Measurements from ENCODE around the gene OR6K3.

- TF ChIP-seq, protein P1, sequence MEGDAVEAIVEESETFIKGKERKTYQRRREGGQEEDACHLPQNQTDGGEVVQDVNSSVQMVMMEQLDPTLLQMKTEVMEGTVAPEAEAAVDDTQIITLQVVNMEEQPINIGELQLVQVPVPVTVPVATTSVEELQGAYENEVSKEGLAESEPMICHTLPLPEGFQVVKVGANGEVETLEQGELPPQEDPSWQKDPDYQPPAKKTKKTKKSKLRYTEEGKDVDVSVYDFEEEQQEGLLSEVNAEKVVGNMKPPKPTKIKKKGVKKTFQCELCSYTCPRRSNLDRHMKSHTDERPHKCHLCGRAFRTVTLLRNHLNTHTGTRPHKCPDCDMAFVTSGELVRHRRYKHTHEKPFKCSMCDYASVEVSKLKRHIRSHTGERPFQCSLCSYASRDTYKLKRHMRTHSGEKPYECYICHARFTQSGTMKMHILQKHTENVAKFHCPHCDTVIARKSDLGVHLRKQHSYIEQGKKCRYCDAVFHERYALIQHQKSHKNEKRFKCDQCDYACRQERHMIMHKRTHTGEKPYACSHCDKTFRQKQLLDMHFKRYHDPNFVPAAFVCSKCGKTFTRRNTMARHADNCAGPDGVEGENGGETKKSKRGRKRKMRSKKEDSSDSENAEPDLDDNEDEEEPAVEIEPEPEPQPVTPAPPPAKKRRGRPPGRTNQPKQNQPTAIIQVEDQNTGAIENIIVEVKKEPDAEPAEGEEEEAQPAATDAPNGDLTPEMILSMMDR (IDR thresholded peaks at IDR 0.05): no peak
- TF ChIP-seq POLR2A (IDR thresholded peaks at IDR 0.05) (no peak), POLR2AphosphoS5 (IDR thresholded peaks at IDR 0.05) (no peak), EP300 (IDR thresholded peaks at IDR 0.05) (no peak)
These were observed 35.4 kb downstream of the OR6K3 start for GRCh38 chr1:158685085-158685484.

Data from stomach (tissue), 4 donors.